ENCODE results near the gene TEX12. TPM values are rescaled to one million over a fixed set of nuclear protein-coding genes. Genes with fewer than 3 reads are reported as not detected.

Gene TEX12
- total RNA-seq, 2 donors from 2014 or later, result 0.42 TPM; not detected in 1

GRCh38 chr11:112175599-112175952 lies 8.4 kb downstream of the TEX12 start:
- no peak overlapping the region for H3K27ac ChIP-seq
- H3K4me3 ChIP-seq, result peak overlapping the region; percentile 12
- DNase-seq, result no peak
- peak overlapping the region in 1 of 2 donors; percentile 23 for H3K9ac ChIP-seq (ENCODE audit: low read depth in 2 of 2, low read length in 2 of 2)
- no peaks in the 10 kb centered on the region for H3K36me3 ChIP-seq
- H3K9me3 ChIP-seq, result no peaks in the 10 kb centered on the region
- intact Hi-C loops (cut with DNase I), result loop anchor here (2.0 kb wide), 1 partner anchor 63 kb away; no protein-coding TSS in a partner anchor
- no peaks in the 10 kb centered on the region for H3K4me1 ChIP-seq
- TF ChIP-seq CTCF (IDR thresholded peaks at IDR 0.05), result no peak
- no peaks in the 10 kb centered on the region for H3K27me3 ChIP-seq

DNA sequence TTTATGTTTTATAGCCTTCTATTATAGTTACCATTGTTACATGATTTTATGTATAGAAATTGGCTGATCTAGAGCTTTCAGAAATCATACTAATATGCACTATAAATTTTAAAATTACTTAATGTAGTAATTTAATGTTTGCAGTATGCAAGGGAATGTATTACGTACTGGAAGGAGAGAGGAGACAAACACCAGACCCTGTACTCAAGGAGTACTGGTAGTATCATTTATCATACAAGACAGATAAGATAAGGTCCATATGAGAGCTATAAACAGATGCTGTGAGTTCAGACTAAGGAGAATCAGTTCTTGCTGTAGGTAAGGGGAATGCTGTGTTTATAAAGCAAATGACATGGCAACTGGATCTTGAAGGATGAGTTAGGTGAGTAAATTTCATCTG lies 8.9 kb downstream of the TEX12 start:
- DNase-seq, result no peak
- H3K9me3 ChIP-seq, result no peaks in the 10 kb centered on the region
- no peak overlapping the region for H3K9ac ChIP-seq (ENCODE audit: low read depth in 2 of 2, low read length in 2 of 2)
- H3K36me3 ChIP-seq, result no peaks in the 10 kb centered on the region
- no peak for TF ChIP-seq CTCF (IDR thresholded peaks at IDR 0.05)
- no peaks in the 10 kb centered on the region for H3K4me1 ChIP-seq
- H3K4me3 ChIP-seq, result no peak overlapping the region
- H3K27me3 ChIP-seq, result no peaks in the 10 kb centered on the region
- intact Hi-C loops (cut with DNase I), result no loop called here
- no peak overlapping the region for H3K27ac ChIP-seq

DNA sequence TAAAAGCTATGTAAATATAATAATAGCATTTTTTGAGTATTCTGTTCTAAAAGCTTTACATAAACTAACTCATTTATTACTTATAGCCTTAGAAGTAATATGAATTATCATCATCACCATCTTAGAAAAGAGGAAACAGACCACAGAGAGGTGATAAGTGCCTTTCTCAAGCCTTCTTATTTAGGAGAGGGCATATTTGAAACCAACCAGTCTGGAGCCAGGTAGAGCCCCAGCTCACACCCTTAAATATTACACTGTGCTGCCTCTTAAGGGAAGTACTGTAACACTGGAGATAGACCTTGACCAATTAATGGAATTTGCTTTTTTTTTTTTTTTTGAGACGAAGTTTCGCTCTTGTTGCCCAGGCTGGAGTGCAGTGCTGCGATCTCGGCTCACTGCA lies 10.4 kb downstream of the TEX12 start:
- H3K36me3 ChIP-seq, result no peaks in the 10 kb centered on the region

GRCh38 chr11:112178428-112178827 lies 11.3 kb downstream of the TEX12 start:
- Histone ChIP-seq H3K4me1 (no peaks in the 10 kb centered on the region), H3K36me3 (no peaks in the 10 kb centered on the region), H3K4me3 (no peak overlapping the region), H3K27ac (no peak overlapping the region), H3K9me3 (no peaks in the 10 kb centered on the region), H3K9ac (ENCODE audit: low read depth in 2 of 2, low read length in 2 of 2) (no peak overlapping the region), H3K27me3 (no peaks in the 10 kb centered on the region)
- intact Hi-C loops (cut with DNase I), result no loop called here
- no peak for TF ChIP-seq CTCF (IDR thresholded peaks at IDR 0.05)
- no peak for DNase-seq

More for the DNA sequence above, 10.4 kb downstream of the TEX12 start:
- H3K27me3 ChIP-seq, result no peaks in the 10 kb centered on the region
- intact Hi-C loops (cut with DNase I), result no loop called here
- H3K9ac ChIP-seq (ENCODE audit: low read depth in 2 of 2, low read length in 2 of 2), result no peak overlapping the region
- H3K9me3 ChIP-seq, result no peaks in the 10 kb centered on the region
- no peaks in the 10 kb centered on the region for H3K4me1 ChIP-seq
- DNase-seq, result no peak
- no peak overlapping the region for H3K4me3 ChIP-seq
- TF ChIP-seq CTCF (IDR thresholded peaks at IDR 0.05), result no peak
- no peak overlapping the region for H3K27ac ChIP-seq

DNA sequence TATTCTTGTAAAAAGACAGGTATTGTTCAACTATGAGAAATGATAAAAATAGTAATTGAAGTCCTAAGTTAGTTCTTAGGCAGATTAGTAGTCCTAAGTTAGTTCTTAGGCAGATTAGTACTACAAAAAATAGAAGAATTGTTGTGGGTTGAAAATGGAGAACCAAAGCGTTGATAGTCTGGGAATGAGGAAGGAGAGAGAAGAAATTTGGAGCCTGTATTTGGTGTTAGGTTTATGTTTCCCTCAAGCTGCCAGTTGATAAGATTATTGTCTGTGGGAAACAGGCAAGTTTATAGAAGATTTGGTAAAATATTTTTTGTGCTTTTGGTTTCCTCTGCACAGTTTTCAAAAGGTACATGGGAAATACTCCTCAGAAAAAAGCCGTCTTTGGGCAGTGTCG lies 11.8 kb downstream of the TEX12 start:
- no peak overlapping the region for H3K9ac ChIP-seq (ENCODE audit: low read depth in 2 of 2, low read length in 2 of 2)
- TF ChIP-seq CTCF (IDR thresholded peaks at IDR 0.05), result no peak
- H3K27ac ChIP-seq, result no peak overlapping the region
- intact Hi-C loops (cut with DNase I), result no loop called here
- H3K27me3 ChIP-seq, result no peaks in the 10 kb centered on the region
- no peaks in the 10 kb centered on the region for H3K9me3 ChIP-seq
- H3K36me3 ChIP-seq, result no peaks in the 10 kb centered on the region
- no peak for DNase-seq
- H3K4me3 ChIP-seq, result no peak overlapping the region
- H3K4me1 ChIP-seq, result no peaks in the 10 kb centered on the region

DNA sequence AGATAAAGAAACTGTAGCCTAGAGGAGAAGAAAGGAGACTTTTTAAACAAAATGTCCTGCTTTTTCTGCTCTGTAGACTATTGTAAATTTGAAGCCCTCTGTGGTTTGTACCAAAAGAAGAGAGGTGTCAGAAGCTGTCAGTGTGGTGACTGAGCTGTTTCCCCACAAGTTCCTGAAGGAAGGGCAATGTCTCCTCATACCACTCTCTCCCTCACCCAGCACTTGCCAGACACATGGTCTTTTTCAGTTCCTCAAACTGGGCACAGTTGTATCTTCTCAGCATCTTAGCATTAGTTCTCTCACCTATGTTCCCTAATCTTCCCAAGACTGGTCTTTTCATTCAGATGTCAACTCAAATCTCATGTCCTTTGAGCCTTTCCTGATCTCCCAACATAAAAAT lies 12.4 kb downstream of the TEX12 start:
- Histone ChIP-seq H3K4me3 (no peak overlapping the region), H3K27ac (no peak overlapping the region), H3K27me3 (no peaks in the 10 kb centered on the region), H3K36me3 (no peaks in the 10 kb centered on the region), H3K9ac (ENCODE audit: low read depth in 2 of 2, low read length in 2 of 2) (no peak overlapping the region), H3K9me3 (no peaks in the 10 kb centered on the region), H3K4me1 (no peaks in the 10 kb centered on the region)
- no peak for DNase-seq
- TF ChIP-seq CTCF (IDR thresholded peaks at IDR 0.05), result no peak
- intact Hi-C loops (cut with DNase I), result no loop called here

Data from colonic mucosa (tissue), 4 donors.